NT2/D1 (cell line): ENCODE measurements around the gene SH3PXD2A.

ENCODE experiments used
- DNase-seq: peaks from one replicate; pipeline ENCODE4 v3.0.0-alpha.2; 2011; ENCODE audit warnings: low read depth, low spot score
- H3K27me3 ChIP-seq: 2 replicates; pipeline ENCODE4 v1.6.0; 2011; ENCODE audit warnings: mild to moderate bottlenecking; ENCODE audit not compliant: insufficient read length, insufficient read depth
- H3K36me3 ChIP-seq: 2 replicates; pipeline ENCODE4 v1.6.1; 2011; ENCODE audit warnings: mild to moderate bottlenecking, low read length, mixed read lengths; ENCODE audit not compliant: insufficient read depth, insufficient read length
- H3K4me1 ChIP-seq: 2 replicates; pipeline ENCODE4 v1.5.1; 2011; ENCODE audit not compliant: insufficient read depth, insufficient read length
- H3K4me3 ChIP-seq: 2 replicates; pipeline ENCODE4 v1.5.1; 2011; ENCODE audit warnings: low read depth; ENCODE audit not compliant: insufficient read length
- H3K9ac ChIP-seq: 2 replicates; pipeline ENCODE4 v1.6.0; 2011; ENCODE audit warnings: low read depth; ENCODE audit not compliant: insufficient read length
- H3K9me3 ChIP-seq: 2 replicates; pipeline ENCODE4 v1.5.1; 2011; ENCODE audit warnings: mild to moderate bottlenecking, low read length; ENCODE audit not compliant: insufficient read depth
- SUZ12 ChIP-seq: IDR thresholded peaks from 2 replicates; pipeline ENCODE4 v1.6.1; 2011; ENCODE audit not compliant: insufficient read length, insufficient read depth; ENCODE audit errors: extremely low read depth
- YY1 ChIP-seq: IDR thresholded peaks from 2 replicates; pipeline ENCODE4 v1.6.1; 2011; ENCODE audit not compliant: insufficient read length, insufficient read depth
- ZNF274 ChIP-seq: IDR thresholded peaks from 2 replicates; pipeline ENCODE4 v1.6.1; 2011; ENCODE audit warnings: mild to moderate bottlenecking, low read depth, low read length

The SH3PXD2A gene

DNA sequence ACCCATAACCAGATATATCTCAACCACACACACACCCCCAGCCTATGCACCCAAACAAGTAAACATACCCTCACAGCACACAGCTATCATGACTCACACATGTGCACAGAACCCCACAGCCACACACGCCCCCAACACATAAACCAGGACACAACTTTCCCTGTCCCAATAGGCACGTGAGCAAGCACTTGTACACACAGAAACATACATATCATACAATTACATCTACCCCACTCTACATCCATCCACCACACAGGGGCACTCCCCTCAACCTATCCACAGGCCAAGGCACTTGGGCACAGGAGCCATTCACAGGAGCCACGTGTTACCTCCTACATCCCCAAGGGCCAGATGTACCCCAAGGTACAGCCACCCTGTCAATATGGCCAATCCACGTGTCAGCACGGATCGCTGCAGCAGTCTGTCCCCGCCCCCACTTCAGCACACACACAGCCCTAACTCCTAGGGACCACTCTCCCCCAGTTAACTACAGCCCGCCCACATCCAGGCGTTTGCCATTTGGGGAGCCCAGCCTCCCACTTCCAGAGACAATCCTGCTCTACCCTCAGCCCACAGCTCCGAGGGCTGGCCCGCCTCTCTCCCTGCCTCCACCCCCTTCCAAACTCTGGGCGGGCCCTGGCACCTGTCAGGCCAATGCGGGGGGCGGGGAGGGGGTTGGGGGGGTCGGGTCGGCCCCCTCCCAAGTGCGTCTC, 163.5 kb downstream of the SH3PXD2A start:
- DNase-seq = no peak
- no peak for TF ChIP-seq ZNF274
- TF ChIP-seq SUZ12 = no peak
- TF ChIP-seq YY1 = no peak
- Histone ChIP-seq H3K9ac (peak overlapping the region; percentile 74), H3K4me3 (peak overlapping the region; percentile 4), H3K27me3 (peaks cover 44% of the 10 kb centered on the region), H3K4me1 (peaks cover 13% of the 10 kb centered on the region), H3K36me3 (no peaks in the 10 kb centered on the region), H3K9me3 (no peaks in the 10 kb centered on the region)

DNA sequence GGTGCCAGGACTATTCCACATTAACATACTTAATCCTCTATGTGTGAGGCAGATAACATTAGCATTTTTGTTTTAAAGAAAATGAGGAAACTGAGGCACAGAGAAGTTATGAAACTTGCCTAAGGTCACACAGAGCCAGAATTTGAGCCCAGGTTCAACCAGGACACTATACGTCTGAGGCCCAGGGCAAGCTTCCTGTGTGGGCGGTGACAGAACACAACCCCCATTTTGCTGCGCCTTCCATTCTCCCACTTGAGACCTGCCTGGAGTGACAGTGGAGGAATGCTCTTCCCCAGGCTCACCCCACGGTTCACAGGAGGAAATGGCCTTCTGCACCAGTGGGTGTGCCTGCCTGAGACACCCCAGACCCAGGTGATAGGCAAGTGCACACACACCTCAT, 164.1 kb downstream of the SH3PXD2A start:
- H3K9ac ChIP-seq = no peak overlapping the region
- peaks cover 44% of the 10 kb centered on the region for H3K27me3 ChIP-seq
- no peaks in the 10 kb centered on the region for H3K9me3 ChIP-seq
- TF ChIP-seq SUZ12 (no peak), ZNF274 (no peak), YY1 (no peak)
- no peak overlapping the region for H3K4me3 ChIP-seq
- peaks cover 11% of the 10 kb centered on the region for H3K4me1 ChIP-seq
- DNase-seq = no peak
- no peaks in the 10 kb centered on the region for H3K36me3 ChIP-seq

DNA sequence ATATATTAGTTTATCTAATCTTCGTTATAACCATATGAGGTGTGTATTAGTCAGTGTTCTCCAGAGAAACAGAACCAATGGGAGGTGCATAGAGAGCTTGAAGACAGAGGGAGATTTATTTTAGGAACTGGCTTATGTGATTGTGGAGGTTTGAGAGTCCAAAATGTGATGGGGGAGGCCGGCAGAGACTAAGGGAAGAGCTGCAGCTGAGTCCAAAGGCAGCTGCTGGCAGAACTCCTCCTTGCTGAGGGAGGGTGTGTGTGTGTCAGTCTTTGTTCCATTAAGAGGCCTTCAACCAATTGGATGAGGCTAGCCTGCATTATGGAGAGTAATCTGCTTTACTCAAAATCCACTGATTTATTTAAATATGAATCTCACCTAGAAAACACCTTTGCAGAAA, 165.1 kb downstream of the SH3PXD2A start:
- no peak for DNase-seq
- Histone ChIP-seq H3K9ac (no peak overlapping the region), H3K27me3 (peaks cover 44% of the 10 kb centered on the region), H3K4me1 (peaks cover 12% of the 10 kb centered on the region), H3K36me3 (no peaks in the 10 kb centered on the region), H3K4me3 (no peak overlapping the region), H3K9me3 (no peaks in the 10 kb centered on the region)
- TF ChIP-seq SUZ12 (no peak), YY1 (no peak), ZNF274 (no peak)

DNA sequence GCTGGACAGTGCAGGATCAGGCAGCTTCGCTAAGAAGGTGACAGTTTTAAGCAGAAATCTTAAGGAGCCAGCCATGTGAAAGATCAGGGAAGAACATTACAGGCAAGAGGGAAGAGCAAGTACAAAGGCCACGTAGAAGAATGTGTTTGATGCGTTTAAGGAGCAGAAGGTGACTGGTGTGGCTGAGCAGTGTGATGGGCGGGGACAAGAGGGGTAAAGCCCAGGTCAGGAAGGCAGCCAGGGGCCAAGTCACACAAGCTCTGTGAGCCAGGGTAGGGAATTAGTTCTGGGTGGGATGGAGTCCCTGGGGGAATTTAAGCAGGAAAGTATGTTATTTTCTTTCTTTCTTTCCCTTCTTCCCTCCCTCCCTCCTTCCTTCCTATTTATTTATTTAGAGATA, 166.9 kb downstream of the SH3PXD2A start:
- Histone ChIP-seq H3K9ac (no peak overlapping the region), H3K4me3 (no peak overlapping the region), H3K4me1 (peaks cover 11% of the 10 kb centered on the region), H3K27me3 (peaks cover 26% of the 10 kb centered on the region), H3K36me3 (no peaks in the 10 kb centered on the region), H3K9me3 (no peaks in the 10 kb centered on the region)
- no peak for DNase-seq
- no peak for TF ChIP-seq ZNF274
- TF ChIP-seq YY1 = no peak
- no peak for TF ChIP-seq SUZ12

DNA sequence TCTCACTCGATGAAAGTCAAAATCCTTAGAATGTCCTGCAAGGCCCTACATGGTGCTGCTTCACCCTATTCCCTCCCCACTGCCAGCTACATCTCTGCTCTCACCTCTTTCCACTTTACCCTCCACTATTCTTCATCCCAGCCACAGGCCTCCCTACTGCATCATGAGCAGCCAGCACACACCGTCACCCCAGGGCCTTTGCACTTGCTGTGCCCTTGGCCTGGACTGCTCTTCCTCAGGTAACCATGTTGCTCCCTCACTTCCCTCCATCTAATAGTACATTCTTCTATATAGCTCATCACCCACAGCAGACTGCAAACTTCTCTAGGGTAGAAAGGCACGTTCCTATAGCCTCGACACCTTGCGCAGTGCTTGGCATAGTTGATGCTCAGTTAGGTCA, 167.7 kb downstream of the SH3PXD2A start:
- Histone ChIP-seq H3K9ac (no peak overlapping the region), H3K4me3 (no peak overlapping the region), H3K9me3 (no peaks in the 10 kb centered on the region), H3K4me1 (peaks cover 10% of the 10 kb centered on the region), H3K36me3 (no peaks in the 10 kb centered on the region), H3K27me3 (peaks cover 20% of the 10 kb centered on the region)
- TF ChIP-seq ZNF274 = no peak
- no peak for TF ChIP-seq YY1
- no peak for TF ChIP-seq SUZ12
- DNase-seq = no peak

DNA sequence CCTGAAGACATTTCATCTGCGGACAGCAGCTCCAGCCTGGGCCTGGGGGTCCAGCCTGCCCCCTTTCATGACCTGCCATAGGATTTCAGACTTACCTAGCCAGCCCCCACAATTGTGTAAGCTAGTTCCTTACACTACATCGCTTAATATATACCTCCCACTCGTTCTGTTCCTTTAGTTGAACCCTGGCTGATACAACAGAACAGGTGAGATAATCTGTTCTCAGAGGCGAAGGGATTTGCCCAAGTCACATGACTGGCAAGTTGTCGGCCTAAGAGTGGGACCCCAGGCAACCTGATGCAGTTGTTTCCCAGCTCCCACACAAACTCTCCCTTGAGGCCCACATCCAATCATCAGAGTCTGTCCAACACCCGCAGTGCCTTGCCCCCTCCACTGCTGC, 168.2 kb downstream of the SH3PXD2A start:
- Histone ChIP-seq H3K4me1 (peaks cover 10% of the 10 kb centered on the region), H3K4me3 (no peak overlapping the region), H3K36me3 (no peaks in the 10 kb centered on the region), H3K9me3 (no peaks in the 10 kb centered on the region), H3K9ac (no peak overlapping the region), H3K27me3 (peaks cover 15% of the 10 kb centered on the region)
- no peak for DNase-seq
- no peak for TF ChIP-seq SUZ12
- TF ChIP-seq YY1 = no peak
- no peak for TF ChIP-seq ZNF274

DNA sequence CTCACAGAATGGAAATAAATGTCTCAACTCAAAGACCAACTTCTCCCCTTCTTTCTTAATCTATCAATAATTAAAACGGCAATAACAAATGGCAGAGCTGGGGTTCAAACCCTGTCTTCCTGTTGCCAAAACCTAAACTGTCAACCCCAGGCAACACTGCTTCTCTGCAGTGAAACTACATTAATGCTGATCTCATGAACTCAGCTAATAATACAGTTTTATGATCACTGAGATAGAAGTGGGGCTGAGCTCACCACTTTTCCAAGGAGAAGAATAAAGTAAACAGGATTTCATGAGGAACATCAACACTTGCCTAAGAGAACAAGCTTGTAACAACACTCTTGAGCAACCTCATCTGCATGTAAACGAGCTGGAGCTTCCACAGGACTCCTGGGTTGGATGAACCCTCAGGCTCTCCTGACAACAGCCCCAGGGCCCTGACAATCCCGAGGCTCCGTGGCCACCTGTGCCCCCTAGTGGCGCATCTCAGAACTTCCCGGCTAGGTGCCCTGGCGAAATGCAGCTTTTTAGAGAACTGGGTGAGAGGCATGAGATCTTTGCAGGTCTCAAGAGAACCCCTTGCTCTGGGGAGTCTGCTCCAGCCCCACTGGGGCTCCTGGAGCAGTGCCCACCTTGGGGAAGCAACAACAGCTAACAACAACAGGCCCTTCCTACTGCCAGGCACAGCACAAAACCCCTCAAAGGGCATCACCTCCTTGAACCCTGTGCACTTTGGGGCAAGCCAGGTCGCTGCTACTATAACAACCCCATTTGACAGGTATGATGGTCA, 169.3 kb downstream of the SH3PXD2A start:
- Histone ChIP-seq H3K9me3 (no peaks in the 10 kb centered on the region), H3K4me1 (peaks cover 10% of the 10 kb centered on the region), H3K27me3 (peaks cover 5% of the 10 kb centered on the region), H3K4me3 (no peak overlapping the region), H3K9ac (no peak overlapping the region), H3K36me3 (no peaks in the 10 kb centered on the region)
- no peak for DNase-seq
- TF ChIP-seq ZNF274 (no peak), SUZ12 (no peak), YY1 (no peak)
